NT2/D1 (cell line): ENCODE measurements around the gene NEUROD4.

ENCODE experiments used
- SUZ12 ChIP-seq: IDR thresholded peaks from 2 replicates; pipeline ENCODE4 v1.6.1; 2011; ENCODE audit not compliant: insufficient read length, insufficient read depth; ENCODE audit errors: extremely low read depth
- YY1 ChIP-seq: IDR thresholded peaks from 2 replicates; pipeline ENCODE4 v1.6.1; 2011; ENCODE audit not compliant: insufficient read length, insufficient read depth
- ZNF274 ChIP-seq: IDR thresholded peaks from 2 replicates; pipeline ENCODE4 v1.6.1; 2011; ENCODE audit warnings: mild to moderate bottlenecking, low read depth, low read length

GRCh38 chr12:54984658-54985376, 35.0 kb upstream of the NEUROD4 start, which contains the start of gene TESPA1:
- TF ChIP-seq YY1 (no peak), SUZ12 (no peak), ZNF274 (no peak)
